Stimulated activated CD8-positive, alpha-beta memory T cell treated with anti-CD3 and anti-CD28 coated beads, Interleukin-4, amount 100 ng/mL, for 1 hour (primary cell): ENCODE data around the gene HDAC5.
"Not testable (repeated sequence)": the region's sequence is repeated elsewhere in the genome, so short reads cannot be mapped to it uniquely, and the experiment has no call there.

ENCODE experiments used
- DNase-seq, 2 donors: peaks; one replicate each; pipeline ENCODE4 v3.0.0-alpha.2; 2020; ENCODE audit warnings: low read depth in 2 of 2, low spot score in 1 of 2

Gene HDAC5

DNA sequence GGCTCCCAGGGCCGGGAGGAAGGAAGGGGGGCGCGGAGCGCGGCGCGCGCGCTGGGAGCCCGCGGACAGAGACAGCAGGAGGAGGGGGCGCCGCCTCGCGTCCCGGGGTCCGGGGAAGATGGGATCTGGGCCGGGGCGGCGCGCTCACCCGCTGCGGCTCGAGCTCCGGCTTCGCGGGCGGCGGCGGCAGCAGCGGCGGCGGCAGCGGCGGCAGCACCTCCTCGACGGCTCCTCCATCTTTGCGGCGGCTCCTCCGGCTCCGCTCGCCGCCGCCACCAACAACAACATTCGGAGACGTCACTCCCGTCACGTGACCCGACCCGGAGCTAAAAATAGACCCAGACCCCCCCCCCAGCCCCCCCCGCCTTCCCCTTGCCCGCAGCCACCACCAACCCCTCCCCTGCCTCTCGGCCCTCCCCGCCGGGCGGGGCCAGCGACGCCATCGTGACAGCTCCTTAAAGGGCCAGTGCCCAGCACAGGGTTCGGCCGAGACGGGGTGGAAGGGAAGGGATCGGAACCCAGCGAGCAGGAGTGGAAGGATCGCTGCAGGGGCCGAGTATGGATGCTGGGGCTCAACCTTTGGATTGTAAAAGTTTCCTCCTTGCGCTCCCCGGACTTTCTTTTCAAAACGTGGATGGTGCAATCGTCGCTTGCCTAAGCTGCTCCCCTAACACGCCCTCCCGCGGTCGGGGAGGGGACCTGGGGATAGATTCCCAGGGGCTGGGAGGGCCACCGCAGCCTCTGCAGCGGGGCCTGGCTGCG, at the start of gene HDAC5:
HDAC5 (minus strand) TSS at position 286 of the 762 bp plus-strand sequence. CDS start 6,126 bp downstream, outside the sequence.
- DNase-seq: peak; percentile 89 to 92

- DNase-seq: no peak
These were observed 48.6 kb upstream of the HDAC5 start for GRCh38 chr17:44171931-44172455.

GRCh38 chr17:44170499-44171201, 47.2 kb upstream of the HDAC5 start, which contains the start of gene ASB16:
Gene ASB16 (plus strand): TSS chr17:44170704. CDS start chr17:44170790, 86 bp downstream.
- no peak for DNase-seq

DNA sequence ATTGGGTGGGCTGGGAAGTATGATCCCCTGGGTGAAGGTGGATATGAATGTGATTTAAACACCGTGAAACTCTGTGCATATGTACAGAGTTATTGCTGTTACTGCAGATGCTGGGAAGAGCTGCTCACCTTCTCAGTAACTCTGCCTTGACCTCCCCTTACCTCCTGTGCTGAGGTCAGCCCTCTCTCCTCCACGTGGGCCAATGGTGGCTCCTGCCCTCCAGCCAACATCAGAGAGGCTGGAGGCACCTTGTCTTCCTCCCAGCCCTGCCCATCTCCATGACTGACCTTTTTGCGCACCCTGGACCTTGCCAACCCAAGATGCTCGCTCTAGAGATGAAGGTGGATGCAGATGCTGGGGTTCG, 46.7 kb upstream of the HDAC5 start:
- no peak for DNase-seq

DNA sequence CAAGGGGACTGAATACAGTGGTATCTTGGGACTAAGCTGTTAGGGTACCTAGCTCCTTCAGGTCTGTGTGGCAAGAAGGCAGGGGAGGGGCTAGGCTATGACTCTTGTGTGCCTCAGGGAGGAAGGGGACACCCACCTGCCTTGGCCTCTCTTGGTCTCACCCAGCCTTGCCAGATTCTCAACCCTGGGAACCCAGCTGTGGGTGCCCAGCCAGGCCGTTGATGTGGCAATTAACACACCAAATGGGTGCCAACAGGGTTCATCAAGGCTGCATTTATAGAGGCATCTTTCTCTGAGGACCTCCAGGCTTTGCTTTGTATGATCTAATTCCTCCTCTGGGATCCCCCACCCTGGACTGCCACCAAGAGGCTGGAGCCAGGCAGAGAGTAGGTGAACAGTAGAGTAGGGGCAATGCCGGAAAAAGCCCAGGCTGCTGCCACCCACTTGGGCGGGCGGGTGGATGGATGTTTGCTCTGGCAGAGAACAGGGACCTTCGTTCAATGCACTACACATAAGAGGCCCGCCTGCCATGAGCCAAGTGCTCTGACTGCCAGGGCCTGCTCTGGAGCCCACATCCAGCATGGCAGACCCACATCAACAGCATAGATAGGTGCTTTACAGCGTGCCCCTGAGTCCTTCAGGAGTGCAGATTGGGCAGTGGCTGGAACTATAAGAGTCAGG, 43.9 kb upstream of the HDAC5 start:
- no peak for DNase-seq

DNA sequence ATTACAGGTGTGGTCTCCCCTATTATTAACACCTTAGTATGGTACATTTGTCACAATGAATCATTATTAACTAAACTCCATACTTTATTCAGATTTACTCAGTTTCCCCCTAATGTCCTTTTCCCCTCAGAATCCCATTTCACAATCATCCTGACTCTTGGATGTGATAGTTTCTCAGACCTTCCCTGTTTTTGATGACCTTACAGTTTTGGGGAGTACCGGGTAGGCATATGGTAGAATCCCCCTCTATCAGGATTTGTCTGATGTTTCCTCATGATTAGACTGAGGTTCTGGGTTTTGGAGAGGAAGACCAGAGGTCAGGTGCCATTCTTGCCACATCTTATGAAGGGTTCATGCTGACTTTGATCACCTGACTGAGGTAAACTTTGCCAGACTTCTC, 41.0 kb upstream of the HDAC5 start:
- no peak for DNase-seq

GRCh38 chr17:44159519-44160210, 36.2 kb upstream of the HDAC5 start:
- no peak for DNase-seq

DNA sequence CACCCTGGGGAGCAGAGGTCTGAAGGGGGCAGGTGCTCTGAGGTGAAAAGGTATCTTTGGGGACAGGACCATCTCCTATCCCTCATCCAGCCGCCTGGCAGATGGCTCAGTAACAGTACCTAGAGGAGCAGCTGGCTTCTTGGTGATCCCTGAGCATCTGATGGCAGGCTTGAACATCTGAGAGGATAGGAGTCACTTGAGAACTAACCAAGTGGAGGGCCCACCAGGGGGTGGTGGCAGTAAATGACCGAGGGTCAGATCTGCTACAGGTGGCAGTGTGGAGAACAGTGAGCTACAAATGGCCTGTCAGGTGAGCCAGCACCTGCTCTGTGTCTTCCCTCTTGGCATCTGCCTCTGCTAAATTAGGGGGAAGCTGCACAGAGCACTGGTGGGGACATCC, 32.0 kb upstream of the HDAC5 start:
- no peak for DNase-seq

DNA sequence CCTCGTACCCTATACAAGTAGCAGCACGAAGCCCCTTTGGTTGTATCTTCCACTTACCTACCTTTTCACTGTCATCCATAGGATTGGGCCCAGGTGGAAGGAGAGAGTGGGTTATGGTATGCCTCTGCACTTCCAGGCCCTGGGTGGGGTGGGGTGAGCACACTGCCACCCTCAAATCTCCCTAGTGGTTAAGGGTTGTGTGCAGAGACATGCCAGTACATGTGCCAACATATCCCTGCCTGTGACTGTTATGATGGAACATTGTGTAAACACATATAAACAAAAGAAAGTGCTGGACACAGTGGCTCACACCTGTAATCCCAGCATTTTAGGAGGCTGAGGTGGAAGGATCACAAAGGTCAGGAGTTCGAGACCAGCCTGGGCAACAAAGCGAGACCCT, 29.4 kb upstream of the HDAC5 start:
- DNase-seq: no peak

DNA sequence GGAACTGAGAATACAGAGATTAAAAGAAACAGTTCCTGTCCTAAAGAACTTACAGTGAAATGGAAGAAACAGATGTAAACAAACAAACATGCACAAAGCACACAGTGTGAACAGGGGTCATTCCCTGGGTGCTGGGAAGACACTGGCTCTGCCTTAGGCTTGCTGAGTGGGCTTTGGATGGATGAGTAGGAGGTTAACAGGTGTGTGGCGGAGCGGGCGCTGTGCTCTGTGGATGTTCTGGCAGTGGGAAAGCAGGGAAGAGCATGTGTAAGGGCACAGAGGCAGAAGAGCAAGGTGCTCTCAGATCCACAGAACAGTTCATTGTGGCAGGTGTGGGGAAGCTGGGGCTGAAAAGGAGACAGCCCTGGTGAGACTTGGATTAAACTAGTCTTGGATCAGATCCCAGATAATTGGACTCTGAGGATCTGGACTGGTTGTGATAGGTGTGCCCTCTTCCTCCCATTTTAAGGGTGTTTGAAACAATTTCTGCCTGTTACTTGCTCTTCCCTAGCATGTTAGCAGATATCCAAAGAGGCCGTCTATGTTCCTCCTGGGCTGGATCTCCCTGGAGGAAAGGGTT, 26.4 kb upstream of the HDAC5 start:
- DNase-seq: no peak

- DNase-seq: not testable (repeated sequence)
These were observed 25.6 kb upstream of the HDAC5 start for GRCh38 chr17:44149066-44149465.

DNA sequence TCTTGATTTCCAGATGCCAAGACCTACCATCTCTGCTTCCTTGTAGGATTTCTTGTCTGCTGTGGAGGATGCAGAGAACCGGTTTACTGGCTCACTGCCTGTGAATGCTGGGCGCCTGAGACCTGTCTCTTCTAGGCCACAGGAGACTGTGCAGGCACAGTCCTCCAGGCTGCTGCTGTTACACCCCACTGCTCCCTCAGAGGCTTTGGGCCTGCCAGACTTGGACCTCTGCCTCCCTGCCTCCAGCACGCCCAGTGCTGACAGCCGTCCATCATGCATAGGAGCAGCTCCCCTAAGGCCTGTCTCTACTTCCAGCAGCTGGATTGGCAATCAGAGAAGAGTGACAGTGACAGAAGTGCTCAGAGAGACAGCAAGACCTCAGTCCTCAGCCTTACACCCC, 24.4 kb upstream of the HDAC5 start:
- DNase-seq: no peak

DNA sequence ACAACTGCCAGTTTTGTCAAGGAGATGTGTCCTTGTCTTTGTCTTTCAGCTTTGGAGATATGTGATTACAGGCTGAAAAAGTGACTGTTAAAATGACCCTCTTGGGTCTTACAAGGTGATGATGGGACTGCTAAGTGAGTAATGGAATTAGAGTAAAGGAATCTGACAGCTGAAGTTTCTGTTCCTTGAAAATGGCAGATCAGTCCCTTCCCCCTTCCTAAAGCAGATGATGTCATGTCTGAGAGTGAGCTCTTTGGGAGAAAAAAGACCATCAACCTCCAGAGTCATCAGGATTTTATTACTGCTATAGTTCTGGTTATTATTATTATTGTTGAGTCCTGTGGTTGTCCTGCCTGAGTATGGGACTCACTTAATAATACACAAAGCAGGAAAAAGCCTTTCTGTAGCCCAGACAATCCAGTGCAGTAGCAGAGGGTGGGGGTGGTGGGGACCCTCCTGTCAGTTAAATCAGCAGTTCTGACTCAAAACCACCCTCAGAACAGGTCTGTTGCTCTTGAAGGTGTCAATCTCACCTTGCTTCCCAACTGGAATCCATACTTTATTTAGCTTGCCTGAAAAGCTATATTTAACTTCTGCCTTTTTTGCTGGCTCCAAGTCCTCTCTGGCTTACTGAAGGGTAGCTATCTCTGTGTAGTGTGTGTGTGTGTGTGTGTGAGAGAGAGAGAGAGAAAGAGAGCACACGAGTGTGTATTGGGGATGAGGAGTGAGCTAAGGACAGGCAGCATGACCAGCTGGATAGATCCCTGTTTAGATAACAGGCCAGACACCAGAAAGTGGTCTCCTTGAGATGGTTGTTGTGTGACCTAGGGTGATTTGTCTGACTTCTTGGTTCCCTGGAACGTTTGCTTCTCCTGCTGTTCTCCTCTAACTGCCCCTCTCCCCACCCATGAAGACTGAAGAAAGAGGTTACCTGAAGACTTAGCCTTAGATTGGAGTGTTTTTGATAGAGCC, 23.2 kb upstream of the HDAC5 start:
- DNase-seq: no peak

DNA sequence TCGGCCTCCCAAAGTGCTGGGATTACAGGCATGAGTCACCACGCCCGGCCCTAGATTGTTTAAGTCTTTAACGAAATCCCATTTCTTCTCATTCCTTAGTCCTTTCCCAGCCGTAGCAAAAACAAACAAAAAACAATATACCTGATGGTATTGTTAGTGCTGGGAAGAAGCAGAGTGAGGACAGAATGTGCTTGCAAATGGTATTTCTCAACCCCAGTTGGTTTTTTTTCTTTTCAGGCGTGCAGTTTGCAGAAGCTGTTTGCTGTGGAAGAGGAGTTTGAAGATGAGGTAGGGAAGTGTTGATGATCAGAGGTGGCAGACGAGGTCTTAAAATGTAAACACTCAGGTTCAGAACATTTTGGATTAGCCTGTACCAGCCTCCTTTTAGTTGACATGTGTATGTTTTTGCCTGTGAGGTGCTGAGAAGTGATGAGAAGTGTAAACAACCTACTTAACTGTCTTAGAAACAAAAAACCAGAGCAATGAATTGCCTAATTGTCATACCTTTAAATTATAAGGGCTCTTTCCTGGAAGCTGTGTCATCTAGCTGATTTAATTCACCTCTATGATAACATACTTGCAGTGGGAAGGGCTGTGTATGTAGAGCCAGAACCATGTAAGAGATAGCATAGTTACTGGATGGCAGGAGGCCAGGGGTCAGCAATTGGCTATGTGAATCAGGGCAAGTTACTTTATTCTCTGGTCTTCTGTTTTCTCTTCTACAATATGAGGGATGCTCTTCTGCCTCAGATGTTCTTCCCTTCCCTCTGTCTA, 21.7 kb upstream of the HDAC5 start:
- DNase-seq: no peak

- not testable (repeated sequence) for DNase-seq
These were observed 20.5 kb upstream of the HDAC5 start for GRCh38 chr17:44143921-44144320.

GRCh38 chr17:44137891-44138709, 14.7 kb upstream of the HDAC5 start:
- no peak for DNase-seq

DNA sequence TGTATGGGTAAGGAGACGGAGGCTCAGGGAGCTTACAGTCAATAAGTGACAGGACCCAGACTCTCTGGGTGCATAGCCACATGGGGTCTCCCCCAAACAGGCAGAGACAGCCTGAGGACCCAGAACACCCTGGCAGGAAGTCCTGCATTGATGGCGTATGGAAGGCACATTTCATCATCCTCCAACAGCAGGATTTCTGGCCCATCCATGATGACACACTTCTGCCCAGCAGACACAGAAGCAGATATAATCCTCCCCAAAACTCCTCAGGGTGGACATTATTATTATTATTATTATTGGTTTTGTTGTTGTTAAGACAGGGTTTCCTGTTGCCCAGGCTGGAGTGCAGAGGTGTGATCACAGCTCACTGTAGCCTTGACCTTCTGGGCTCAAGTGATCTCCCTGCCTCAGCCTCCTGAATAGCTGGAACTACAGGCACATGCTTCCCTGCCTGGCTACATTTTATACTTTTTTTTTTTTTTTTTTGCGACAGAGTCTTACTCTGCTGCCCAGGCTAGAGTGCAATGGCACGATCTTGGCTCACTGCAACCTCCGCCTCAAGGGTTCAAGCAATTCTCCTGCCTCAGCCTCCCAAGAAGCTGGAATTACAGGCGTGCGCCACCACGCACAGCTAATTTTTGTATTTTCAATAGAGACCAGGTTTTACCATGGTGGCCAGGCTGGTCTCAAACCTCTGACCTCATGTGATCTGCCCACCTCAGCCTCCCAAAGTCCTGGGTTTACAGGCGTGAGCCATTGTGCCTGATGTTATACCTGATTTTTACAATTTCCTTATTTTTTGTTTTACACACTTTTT, 11.5 kb upstream of the HDAC5 start:
- DNase-seq: no peak
